Stimulated activated CD4-positive, alpha-beta T cell treated with anti-CD3 and anti-CD28 coated beads, Interleukin-1b, Interleukin-23, amount 100 ng/mL, for 48 hours (primary cell): ENCODE data around the gene CORO2A.

ENCODE experiments used
- DNase-seq: peaks from one replicate; pipeline ENCODE4 v3.0.0-alpha.2; 2020

CORO2A gene

DNA sequence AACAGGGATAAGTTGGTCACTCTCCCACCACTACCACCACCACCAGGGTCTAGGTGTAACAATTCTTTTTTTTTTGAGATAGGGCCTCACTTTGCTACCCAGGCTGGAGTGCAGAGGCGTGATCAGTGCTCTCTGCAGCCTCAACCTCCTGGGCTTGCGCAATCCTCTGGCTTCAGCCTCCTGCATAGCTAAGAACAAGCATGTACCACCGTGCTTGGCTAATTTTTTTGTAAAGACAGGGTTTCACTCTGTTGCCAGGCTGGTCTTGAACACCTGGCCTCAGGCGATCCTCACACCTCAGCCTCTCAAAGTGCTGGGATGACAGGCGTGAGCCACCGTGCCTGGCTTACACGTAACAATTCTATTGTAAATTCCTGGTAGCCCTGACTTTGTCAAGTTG, 27.5 kb downstream of the CORO2A start:
- DNase-seq: no peak

DNA sequence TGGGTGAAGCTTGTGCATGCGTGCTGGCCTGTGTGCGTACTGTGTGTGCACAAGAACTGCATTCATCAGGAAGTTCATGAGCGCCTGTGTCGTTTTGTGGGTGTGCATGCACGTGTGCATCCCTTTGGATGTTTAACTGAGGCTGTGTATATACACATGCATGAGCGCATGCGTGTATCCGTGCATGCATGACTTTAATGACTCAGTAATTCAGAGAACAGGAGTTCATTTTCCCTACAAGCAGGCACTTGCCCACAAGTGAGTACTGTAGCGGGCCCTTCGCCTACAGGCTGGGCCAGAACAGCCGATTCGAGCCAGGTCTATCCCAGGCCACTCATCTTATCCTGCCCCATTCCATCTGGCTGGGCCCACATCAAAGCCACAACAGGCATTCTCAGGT, 29.8 kb downstream of the CORO2A start:
- no peak for DNase-seq

DNA sequence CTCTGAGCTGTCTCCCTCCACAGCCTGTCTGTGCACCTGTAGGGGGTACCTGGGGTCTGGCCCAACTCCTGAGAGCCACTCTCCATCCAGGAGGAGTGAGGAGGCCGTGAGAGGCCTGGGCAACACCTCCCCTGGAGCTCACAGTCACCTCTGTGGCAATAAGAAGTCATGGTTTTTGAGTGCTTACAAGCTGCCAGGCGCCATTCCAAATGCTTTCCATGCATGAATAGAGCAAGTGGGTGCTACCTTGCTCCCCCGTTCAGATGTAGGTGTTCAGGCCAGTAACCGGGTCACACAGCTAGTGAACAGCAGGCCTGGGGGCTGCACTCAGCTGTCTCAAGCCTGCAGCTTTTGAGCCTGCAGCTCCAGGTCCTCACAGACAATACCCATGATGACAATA, 30.6 kb downstream of the CORO2A start:
- no peak for DNase-seq

DNA sequence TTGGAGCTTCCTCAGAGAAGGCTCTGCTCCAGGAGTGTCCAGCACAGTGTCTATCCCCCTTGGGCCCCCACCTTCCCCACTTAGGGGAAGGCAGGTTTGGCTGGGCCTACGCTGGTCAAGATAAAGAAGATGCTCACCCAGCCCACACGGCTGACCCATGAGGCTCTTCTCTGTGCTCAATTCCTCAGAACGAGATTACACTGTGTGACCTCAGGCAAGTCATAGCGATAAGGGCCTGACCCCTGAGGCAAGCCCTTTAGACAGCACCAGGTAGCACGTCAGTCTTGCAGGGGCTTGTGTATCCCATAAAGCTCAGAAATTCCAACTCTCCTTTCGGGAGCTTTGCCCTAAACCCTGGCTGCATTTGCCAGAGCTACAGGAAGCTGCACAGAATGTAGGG, 32.6 kb downstream of the CORO2A start:
- no peak for DNase-seq

DNA sequence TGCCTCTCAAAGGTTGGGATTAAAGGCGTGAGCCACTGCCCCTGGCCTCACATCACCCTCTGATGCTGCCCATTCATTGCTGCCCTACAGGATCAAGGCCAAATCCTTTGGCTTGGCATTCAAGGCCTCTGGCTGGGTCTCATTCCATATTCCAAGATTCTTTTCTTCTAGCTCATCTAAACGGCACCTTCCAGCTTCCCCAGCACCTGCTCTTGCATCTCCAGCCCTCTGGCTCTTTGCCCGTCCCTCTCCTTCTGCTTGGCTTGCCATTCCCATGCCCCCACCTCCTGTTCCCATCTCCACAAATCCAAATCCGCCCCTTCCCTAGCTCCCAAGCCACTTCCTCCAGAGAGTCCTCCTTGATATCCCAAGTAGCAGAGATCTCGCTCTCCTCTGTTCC, 33.1 kb downstream of the CORO2A start:
- DNase-seq: no peak

DNA sequence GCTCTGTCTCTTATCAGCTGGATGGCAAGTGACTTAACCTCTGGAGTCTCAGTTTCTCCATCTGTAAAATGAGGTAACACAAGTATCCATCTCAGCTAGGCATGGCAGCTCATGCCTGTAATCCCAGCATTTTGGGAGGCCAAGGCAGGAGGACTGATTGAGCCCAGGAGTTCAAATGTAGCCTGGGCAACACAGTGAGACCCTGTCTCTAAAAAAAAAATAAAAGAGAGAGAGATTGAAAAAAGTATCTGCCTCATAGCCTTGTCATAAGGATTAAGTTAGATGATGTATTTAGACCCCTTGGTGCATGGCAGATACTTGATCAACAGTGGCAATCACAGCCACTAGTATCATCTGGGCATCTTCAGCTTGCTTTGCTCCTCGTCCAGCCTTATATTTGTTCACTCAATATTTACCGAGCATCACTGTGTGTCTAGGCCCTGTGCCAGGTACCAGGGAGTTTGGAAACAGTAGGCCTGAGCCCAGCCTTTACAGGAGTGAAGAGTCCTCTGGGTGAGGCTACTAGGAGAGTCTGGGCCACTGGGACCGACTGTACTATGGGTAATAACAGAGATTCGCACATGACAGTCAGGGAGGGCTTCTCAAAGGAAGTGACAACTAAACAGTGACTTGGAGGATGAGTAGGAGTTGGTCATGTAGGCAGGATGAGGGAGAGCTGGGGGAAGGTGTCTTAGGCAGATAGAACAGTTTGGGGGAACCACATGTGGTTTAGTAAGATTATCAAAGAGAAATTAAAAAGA, 34.2 kb downstream of the CORO2A start:
- no peak for DNase-seq

DNA sequence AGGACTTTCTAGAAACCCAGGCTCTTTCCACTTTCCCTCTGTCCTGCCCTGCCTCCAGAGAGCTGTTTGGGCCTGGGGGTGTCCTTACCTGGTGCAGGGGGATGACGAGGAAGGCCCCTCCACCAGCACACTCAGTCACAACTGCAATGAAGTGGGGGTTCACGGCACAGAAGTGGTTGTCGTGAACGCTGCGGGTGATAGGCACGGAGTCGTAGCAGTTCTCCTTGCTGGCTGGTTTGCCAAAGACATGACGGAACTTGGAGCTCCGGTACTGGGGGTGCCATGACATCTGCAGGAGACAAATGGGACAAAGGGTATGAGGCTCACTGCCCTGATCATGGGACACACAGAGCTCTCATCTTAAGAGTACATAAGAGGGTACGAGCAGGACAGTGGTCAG, 35.1 kb downstream of the CORO2A start:
- no peak for DNase-seq

DNA sequence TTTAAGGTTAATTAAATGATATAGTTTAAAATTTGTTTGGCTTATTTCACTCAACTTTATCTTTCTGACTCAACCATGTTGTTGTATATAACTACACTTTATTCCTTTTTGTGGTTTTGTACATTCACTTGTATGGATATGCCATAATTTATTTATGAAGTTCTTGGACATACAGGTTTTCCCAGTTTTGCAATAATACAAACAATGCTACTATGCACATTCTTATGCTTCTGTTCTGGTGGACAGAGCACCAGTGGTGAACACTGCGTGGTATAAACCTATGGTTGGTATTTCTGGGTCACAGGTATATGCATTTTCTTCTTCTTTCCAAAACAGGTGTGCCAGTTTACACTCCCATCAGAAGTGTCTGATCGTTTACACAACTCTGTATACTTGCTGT, 37.8 kb downstream of the CORO2A start:
- no peak for DNase-seq

DNA sequence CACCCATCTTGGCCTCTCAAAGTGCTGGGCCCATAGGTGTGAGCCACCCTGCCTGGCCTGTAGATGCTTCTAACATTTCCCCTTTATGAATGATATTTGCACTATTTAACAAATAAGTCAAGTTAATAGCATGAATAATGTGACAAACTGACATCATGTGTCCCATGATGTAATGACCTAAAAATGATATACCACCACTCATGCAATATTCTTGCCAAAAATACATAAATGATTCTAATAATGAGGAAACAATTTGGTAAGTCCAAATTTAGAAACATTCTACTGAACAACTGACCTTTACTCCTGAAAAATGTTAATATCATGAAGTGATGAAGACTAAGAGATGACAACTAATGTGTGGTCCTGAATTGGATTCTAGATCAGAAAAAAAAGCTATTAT, 39.9 kb downstream of the CORO2A start:
- DNase-seq: no peak

DNA sequence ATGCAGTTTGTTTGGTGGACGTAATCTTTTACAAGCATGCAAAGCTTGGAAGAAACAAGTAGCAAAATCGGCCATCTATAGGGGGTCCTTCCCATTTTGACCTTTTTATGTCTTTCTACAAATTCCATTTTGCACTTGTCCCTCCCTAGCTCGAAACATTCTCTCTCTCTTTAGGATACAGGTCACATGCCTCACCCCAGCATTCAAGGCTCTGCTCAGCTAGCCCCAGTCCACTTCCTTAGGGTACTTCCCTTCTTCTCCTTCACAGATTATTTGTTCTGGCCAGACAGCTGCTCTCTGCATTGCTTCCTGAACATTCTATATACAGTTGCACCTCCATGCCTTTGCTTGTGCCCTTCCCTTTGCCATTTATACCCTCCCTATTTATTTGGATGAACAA, 41.7 kb downstream of the CORO2A start:
- DNase-seq: no peak

DNA sequence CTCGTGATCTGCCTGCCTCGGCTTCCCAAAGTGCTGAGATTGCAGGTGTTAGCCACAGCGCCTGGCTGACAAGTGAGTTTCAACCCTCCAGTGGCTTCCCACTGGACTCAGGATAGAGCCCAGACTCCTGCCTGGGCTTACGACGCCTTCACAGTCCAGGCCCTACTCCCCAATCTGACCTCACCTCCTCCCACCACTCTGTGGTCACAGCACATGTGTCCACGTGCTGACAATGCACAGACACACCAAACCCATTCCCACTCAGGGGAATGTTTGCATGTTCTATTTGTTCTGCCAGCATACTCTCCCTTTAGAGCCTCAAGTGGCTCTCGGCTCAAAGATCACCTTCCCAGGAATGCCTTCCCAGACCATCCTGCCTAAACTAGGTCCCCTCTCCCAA, 42.3 kb downstream of the CORO2A start:
- no peak for DNase-seq

DNA sequence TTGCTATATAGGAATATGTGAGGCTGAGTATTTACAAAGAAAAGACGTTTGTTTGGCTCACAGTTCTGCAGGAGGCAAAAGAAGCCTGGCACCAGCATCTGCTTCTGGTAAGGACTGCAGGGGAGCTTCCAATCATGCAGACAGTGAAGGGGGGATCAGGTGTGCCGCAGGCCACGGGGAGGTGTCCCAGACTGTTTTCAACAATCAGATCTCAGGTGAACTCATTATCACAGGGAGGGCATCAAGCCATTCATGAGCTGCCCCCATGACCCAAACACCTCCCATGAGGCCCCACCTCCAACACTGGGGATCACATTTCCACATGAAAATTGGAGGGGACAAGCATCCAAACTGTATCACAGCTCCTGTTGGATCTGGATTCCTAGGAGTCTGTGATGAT, 43.0 kb downstream of the CORO2A start:
- no peak for DNase-seq

DNA sequence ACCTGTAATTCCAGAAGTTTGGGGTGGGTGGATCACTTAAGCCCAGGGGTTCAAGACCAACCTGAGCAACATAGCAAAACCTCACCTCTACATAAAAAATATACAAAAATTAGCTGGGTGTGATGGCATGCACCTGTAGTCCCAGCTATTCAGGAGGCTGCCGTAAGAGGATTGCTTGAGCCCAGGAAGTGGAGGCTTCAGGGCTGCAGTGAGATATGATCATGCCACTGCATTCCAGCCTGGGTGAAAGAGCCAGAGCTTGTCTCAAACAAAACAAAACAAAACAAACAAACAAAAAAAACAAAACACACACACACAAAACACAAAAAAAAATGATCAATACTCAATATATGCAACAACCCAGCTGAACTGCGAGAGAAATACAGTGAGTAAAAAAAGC, 44.0 kb downstream of the CORO2A start:
- no peak for DNase-seq

DNA sequence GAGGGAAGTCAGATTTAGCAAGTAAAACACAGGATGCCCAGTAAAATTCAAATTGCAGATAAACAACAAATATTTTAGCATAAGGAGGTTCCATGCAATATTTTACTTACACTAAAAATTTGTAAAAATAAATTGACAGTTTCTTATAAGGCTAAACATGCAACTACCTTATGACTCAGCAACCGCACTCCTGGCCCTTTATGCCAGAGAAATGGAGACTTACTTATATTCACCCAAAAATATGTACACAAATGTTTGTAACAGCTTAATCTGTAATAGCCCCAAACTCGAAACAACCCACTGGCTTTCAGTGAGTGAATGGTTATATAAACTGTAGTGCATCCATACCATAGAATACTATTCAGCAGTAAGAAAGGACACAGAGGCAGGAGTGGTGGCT, 44.9 kb downstream of the CORO2A start:
- no peak for DNase-seq

DNA sequence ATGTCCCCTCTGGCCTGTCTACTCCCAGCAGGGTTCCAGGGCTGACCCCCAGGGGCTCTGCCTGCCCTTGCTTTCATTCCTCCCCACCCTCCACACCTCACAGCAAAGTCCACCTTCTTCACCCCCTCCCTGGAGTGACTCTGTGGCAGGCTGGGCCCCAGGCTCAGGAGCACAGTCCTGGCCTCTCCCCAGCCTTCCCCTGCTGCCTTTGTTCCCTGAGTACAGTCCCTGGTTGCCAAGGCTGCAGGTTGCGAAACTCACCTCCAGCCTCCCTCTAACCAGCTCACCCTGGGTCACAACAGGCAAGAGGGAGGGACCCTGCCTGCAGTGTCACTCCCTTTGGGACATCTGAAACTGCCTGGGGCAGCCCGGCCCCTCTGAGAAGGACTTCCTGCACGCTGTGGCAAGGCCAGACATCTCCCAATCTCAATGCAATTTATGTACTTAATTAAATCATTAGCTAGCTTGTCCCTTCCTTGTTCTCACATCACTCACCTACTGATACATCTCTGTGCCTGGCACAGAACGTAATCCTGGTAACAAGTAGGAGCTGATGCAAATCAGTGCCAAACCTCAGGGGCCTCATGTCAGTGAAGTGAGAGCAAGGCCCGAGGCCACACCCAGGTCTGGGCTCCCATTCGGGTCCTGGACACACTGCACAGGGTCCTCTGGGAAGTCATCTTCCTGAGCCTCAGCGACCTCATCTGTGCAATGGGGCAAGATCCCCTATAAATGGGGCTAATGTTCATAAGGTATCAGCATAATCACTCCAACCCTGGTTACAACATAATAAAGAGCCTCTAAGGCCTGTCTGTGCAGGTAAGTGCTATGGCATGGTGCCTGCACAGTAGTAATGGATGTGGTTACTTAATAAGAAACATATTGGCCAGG, 46.1 kb downstream of the CORO2A start:
- DNase-seq: no peak

DNA sequence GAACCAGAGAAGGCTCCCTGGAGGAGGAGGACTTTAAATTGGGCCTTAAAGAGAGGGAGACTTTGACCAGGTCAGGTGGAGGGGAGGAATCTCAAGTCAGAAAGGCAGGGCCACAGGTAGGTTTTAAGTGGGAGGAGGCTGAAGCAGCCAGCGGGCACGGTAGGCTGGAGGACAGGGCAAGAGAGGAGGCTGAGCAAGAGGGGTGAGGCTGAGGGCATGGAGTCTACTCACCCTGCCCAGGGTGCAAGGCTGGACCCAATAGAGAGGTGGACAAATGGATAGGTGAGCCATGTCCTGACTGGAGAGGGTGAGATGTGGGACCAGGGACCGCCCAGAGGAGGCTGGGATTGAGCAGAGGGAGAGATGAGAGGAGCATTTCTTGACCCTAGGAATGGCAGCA, 47.8 kb downstream of the CORO2A start:
- DNase-seq: no peak

DNA sequence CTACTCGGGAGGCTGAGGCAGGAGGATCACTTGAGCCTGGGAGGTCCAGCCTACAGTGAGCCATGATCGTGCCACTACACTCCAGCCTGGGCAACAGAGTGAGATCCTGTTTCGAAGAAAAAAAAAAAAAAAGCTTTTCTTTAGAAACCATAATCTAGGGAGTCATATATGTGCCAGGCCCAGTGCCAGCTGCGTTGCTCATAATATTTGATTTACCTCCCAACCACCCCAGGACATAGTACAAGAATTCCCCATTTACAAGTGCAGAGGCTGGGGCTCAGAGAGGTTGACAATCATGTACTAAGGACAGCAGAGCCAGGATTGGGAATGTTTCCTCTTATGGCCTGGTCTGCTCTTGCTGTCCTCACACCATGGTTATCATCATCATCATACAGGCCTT, 48.4 kb downstream of the CORO2A start:
- no peak for DNase-seq

DNA sequence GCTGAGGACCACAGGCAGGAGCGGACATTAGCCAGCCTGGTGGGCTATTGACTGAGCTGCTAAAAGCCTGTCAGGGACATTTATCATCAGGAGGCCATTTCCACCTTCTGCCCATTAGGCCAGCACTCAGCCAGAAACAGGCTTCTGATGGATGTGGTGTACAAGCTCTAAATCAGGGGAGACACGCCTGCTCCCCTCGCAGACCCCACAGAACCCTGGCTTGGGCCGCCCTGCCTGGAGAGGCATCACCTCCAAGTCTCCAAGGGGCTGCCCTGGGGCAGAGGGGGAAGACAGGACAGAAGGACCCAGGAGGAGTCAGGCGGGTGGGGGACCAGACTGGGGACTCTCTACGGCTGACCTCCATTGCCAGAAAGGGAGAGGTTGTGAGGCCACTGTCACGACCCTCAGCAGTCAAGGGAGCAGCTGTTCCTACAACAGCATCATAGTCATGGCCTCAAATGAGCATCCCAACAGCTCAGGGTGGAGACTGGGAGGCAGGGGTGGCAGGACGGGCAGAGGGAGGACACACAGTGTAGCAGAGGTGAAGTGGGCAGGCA, 49.4 kb downstream of the CORO2A start:
- no peak for DNase-seq

DNA sequence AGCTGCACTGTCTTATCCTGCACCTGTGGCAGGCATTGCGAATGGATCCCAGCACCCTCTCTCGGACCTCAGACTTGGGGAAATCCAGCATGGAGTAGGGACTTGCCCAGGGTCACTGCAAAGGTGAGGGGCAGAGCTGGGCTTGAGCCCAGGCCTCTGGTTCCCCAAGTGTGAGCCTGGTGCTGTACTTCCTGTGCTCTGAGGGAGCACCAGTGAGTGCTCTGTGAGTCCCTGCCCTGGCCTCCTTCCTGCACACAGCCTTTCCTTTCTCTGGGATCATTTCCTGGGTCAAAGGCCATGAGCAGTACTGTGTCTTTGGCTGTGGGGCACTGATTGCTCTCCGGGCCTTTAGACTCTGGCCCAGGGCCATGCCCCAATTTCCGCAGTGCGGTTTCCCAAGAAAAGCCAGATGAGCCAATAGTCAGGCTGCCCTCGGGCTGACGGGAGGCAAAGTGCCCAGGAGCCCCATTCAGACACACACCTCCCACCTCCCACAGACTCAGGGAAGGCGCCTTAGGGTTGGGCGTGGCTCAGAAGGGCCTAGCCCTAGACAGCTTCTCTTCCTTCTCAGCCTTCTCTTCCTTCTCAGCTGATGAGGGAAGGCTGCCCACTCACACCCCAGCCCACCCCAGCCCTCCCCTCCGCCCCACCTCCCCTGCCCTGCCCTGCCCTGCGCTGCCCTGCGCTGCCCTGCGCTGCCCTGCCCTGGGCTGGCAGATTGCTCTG, 50.1 kb downstream of the CORO2A start:
- no peak for DNase-seq

DNA sequence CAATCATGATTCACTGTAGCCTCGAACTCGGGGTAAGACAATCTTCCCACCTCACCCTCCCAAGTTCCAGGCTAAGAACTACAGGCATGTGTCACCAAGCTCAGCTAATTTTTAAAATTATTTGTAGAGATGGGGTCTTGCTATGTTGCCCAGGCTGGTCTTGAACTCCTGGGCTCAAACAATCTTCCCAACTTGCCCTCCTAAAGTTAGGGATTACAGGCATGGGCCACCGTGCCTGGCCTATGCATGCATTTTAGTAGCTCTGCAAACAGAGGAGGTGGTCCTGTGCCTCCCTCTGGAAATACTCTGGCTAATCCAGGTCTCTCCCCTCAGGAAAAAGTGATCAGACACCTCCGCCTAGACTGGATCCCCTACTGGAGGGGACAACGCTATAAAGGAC, 51.9 kb downstream of the CORO2A start:
- no peak for DNase-seq

DNA sequence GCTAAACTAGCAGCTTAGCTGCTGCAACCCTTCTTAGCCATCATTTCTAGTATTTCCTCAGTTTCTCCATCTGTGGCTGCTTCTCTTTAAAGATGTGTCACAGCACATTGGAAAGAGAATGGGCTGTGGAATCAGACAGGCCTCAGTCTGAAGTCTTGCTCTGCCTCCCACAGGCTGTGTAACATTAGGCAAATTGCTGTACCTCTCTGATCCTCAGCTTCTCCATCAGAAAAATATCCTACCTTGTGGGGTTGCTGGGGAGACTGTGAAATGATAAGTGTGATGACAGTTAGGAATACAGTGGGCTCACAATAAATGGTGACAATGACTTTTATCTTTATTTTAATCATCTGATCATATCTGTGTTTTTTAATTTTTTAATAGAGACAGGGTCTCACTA, 55.9 kb downstream of the CORO2A start:
- no peak for DNase-seq

DNA sequence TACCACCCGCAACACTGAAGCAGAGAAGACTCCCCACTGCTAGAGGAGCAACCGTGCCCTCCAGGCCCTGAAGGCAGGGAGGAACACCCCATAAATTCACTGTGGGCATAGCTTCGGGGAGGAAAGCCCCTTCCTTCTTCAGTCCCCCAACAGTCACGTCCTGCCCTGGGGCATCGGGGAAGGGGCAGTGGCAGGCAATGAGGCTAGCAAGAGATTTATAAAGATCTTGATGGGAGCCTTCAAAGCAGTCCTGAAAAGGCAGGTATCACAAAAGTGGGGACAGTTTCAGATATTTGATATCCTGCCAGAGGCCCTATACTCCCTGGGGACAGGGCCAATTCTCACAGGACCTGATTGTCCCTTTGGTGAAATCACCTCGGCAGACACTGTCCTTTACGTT, 56.5 kb downstream of the CORO2A start:
- no peak for DNase-seq

DNA sequence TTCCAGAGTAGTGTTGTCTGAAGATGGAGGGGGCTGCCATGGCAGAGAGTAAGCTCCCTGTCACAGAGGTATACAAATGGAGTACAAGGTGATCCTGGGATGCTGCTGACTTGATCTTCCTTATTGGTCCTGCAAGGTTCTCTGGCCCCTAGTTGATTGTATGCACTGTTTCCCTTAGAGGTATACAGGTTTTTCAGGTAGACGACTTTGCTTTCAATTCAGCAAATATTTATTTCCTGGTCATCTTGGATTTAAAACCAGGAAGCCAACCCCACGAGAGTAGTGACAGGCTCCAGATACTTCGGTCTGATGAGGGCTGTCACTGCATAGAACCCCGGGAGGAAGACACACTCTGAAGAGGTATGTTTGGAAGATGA, 56.9 kb downstream of the CORO2A start:
- DNase-seq: no peak
